ENCODE results near the gene UBAC1.

The UBAC1 gene

DNA sequence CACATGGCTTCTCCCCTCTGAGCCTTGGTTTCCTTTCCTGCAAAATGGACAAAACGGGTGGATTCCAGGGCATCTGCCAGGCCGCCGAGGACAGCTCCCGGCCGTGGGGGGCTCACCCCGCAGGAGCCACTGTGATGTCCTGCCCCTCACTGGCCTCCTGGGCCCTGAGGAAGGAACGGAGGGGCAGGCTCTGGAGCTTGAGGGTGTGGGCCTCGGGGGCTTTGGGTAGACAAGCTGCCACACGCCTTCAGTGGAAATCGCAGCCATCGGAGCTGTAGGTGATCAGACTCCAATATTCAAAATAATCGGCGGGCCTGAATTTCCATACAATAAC, 32.2 kb upstream of the UBAC1 start:
- H3K9me3 ChIP-seq: no peaks in the 10 kb centered on the region
- H3K36me3 ChIP-seq: no peaks in the 10 kb centered on the region
- intact Hi-C loops (cut with DNase I; ENCODE audit: low total_unique reads): no loop called here
- TF ChIP-seq, protein P1, sequence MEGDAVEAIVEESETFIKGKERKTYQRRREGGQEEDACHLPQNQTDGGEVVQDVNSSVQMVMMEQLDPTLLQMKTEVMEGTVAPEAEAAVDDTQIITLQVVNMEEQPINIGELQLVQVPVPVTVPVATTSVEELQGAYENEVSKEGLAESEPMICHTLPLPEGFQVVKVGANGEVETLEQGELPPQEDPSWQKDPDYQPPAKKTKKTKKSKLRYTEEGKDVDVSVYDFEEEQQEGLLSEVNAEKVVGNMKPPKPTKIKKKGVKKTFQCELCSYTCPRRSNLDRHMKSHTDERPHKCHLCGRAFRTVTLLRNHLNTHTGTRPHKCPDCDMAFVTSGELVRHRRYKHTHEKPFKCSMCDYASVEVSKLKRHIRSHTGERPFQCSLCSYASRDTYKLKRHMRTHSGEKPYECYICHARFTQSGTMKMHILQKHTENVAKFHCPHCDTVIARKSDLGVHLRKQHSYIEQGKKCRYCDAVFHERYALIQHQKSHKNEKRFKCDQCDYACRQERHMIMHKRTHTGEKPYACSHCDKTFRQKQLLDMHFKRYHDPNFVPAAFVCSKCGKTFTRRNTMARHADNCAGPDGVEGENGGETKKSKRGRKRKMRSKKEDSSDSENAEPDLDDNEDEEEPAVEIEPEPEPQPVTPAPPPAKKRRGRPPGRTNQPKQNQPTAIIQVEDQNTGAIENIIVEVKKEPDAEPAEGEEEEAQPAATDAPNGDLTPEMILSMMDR (IDR thresholded peaks at IDR 0.05): no peak
- peak overlapping the region in 1 of 2 donors; percentile 34 for H3K4me3 ChIP-seq
- H3K4me1 ChIP-seq: peaks cover 0 to 28% (median 22%) of the 10 kb centered on the region in 4 donors
- no peak for DNase-seq
- peaks cover 0 to 17% of the 10 kb centered on the region in 2 donors for H3K27me3 ChIP-seq
- H3K27ac ChIP-seq: peak overlapping the region; percentile 4 to 39

DNA sequence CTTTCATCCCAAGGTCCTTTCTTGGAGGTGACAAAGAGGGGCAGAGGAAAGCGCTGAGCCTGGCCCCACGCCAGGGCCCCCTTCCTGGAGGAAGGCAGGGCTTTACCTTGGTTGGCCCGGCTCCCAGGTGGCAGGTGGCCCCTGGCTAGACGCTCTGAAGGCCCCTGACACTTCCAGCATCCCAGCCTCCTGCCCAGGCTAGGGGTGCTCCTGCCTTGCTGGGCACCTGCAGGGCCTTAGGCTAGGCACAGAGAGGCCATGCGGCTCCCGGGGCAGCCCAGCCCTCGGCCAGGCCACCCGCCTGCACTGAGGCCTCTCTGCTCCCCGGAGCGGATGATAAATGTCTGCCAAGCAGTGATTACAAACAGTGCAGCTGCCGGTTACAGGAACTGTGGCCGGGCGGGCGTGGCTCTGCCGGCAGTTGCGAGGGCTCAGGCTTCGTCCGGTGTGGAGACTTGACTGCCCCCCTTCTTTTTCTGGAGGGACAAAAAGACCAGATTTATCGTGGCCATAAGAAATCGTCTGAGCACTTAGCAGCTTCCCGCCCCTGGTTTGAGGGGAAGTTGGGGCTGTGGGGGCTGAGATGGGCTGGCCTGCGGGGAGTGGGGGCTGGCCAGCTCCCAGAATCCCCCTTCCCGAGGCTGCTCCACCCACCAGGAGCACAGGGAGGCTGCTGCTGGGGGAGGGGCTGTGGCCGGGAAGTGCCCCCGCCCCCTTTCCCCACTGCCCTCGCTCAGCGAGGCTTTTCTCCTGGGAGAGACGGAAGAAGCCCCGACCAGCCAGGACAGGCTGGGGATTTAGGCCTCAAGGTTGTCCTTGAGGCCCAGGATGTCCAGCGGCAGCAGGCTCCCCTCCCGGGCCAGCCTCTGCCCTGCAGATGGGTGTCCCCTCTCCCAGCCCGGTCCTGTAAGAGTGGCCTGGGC, 31.6 kb upstream of the UBAC1 start:
- peaks cover 0 to 28% (median 22%) of the 10 kb centered on the region in 4 donors for H3K4me1 ChIP-seq
- H3K9me3 ChIP-seq: no peaks in the 10 kb centered on the region
- intact Hi-C loops (cut with DNase I; ENCODE audit: low total_unique reads): no loop called here
- H3K4me3 ChIP-seq: peak overlapping the region; percentile 1 to 34
- peaks cover 0 to 23% of the 10 kb centered on the region in 2 donors for H3K27me3 ChIP-seq
- TF ChIP-seq, protein P1 (IDR thresholded peaks at IDR 0.05): no peak
- H3K36me3 ChIP-seq: no peaks in the 10 kb centered on the region
- peak overlapping the region; percentile 6 to 39 for H3K27ac ChIP-seq
- DNase-seq: peak; percentile 79 to 81

DNA sequence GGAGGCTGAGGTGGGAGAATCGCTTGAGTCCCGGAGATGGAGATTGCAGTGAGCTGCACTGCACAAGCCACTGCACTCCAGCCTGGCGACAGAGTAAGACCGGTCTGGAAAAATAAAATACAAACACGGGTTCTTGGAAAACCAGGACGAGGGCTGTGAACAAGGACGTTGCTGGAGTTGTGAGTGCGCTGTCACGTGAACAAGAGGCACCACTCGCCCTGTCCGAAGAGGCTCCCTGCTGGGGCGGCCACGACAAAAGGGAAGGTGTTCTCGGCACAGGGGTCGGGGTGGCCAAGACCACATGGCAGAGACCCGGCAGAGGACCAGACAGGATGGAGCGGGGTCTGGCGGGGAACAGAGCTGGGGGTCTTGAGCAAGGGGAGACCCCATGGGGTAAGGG, 30.6 kb upstream of the UBAC1 start:
- intact Hi-C loops (cut with DNase I; ENCODE audit: low total_unique reads): no loop called here
- H3K27ac ChIP-seq: no peak overlapping the region
- H3K4me1 ChIP-seq: peaks cover 0 to 28% (median 22%) of the 10 kb centered on the region in 4 donors

DNA sequence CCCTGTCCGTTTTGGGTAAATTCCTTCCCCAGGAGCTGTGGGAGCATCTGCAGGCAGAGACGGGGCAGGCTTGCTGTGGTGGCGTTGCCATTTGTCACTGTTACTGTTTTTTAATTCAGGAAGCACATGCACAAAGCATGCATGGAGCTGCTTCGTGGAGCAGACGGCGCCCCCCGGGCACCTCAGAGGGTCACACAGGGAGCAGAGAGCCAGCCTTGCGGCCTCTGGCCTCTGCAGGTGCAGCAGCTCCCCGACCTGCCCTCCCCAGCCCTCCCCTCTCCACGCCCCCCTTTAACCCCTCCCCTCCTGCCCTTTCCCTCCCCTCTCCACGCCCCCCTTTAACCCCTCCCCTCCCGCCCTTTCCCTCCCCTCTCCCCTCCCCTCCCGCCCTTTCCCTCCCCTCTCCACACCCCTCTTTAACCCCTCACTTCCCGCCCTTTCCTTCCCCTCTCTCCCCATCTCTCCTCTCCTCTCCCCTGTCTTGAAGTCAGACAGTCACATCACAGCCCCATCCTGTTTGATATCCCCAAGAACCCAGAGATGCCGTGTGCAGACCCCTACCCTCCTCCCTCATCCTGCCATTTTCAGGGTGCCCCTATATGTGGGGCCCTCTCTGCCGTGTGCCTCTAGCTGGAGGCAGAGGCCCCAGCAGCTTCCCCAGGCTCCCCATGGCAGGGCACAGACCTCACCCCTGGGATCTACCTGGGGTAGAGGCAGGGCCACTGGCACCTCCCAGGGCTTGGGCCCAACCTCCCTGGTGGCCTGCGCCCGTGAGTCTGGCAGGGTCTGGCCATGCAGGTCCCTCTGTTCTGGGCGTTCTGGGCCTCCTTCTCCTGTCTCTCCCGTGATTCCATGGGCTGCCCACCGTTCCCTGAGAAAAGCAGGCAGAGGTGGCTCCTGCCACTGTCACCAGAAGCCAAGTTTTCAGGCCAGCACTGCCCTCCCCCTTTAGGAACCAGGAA, 29.6 kb upstream of the UBAC1 start:
- DNase-seq: no peak
- Histone ChIP-seq H3K27me3 (peaks cover 0 to 37% of the 10 kb centered on the region in 2 donors), H3K36me3 (no peaks in the 10 kb centered on the region), H3K4me3 (no peak overlapping the region), H3K4me1 (peaks cover 0 to 28% (median 22%) of the 10 kb centered on the region in 4 donors), H3K9me3 (no peaks in the 10 kb centered on the region), H3K27ac (no peak overlapping the region)
- intact Hi-C loops (cut with DNase I; ENCODE audit: low total_unique reads): no loop called here
- TF ChIP-seq, protein P1 (IDR thresholded peaks at IDR 0.05): no peak

More for the DNA sequence above, 30.6 kb upstream of the UBAC1 start:
- TF ChIP-seq, protein P1 (IDR thresholded peaks at IDR 0.05): no peak
- DNase-seq: no peak
- H3K9me3 ChIP-seq: no peaks in the 10 kb centered on the region
- H3K27me3 ChIP-seq: peaks cover 0 to 27% of the 10 kb centered on the region in 2 donors
- no peak overlapping the region for H3K4me3 ChIP-seq
- H3K36me3 ChIP-seq: no peaks in the 10 kb centered on the region

DNA sequence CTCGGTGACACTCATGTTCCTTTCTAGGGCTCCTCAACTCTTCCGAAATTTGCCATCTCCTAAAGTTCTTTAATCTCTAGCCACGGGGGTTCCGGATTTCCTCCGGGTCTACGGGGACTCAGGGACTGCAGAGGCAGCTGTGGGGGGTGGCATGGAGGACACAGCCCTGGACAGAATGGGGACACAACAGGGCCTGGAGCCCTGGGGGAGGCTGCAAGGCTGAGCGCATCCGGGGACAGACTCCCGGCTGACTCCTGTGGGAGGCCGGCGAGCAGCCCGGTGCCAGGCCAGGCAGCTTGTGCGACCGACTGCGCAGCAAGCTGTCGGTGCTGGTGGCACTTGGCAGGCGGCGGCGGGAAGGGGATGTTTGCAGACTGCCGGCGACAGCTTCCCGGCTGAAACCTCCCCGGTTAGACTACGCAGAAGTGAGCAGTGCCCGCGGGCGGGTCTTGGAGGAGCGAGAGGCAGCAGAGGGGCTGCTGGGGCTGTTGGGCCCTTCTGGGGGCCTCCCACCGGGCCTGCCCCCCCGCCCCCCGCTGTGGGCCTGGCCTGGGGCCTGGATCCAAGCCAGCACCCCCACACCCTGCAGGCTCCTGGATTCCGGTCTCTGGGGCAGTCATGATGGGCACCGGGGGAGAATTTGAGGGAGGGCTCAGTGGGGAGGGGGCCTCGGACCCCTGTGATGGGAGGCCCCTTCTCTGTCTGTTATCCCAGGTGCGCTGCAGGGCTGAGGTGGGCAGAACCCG, 28.7 kb upstream of the UBAC1 start:
- Histone ChIP-seq H3K9me3 (no peaks in the 10 kb centered on the region), H3K27me3 (peaks cover 0 to 44% of the 10 kb centered on the region in 2 donors), H3K27ac (no peak overlapping the region), H3K4me3 (no peak overlapping the region), H3K36me3 (no peaks in the 10 kb centered on the region), H3K4me1 (peaks cover 0 to 28% (median 22%) of the 10 kb centered on the region in 4 donors)
- intact Hi-C loops (cut with DNase I; ENCODE audit: low total_unique reads): no loop called here
- no peak for DNase-seq
- TF ChIP-seq, protein P1 (IDR thresholded peaks at IDR 0.05): no peak
